Measurements from ENCODE around the gene CNNM4.
"Not testable (repeated sequence)": the region's sequence is repeated elsewhere in the genome, so short reads cannot be mapped to it uniquely, and the experiment has no call there.

The CNNM4 gene

GRCh38 chr2:96792772-96793749 is 32.4 kb downstream of the CNNM4 start:
- TF ChIP-seq FOXP2 (optimal IDR thresholded peaks at IDR 0.05; ENCODE audit: control extremely low read depth, extremely low read length, insufficient read depth) (no peak), POLR2AphosphoS5 (IDR thresholded peaks at IDR 0.05; ENCODE audit: borderline replicate concordance, low read depth, low read length) (no peak), EZH2 (IDR thresholded peaks at IDR 0.05) (no peak)
- DNase-seq (ENCODE audit: low read depth, low spot score), result no peak
- no peaks in the 10 kb centered on the region for H3K9me3 ChIP-seq (ENCODE audit: low read depth, low read length)
- no peak overlapping the region for H3K9ac ChIP-seq (ENCODE audit: insufficient read length)
- no peak overlapping the region for H3K4me3 ChIP-seq
- H3K27ac ChIP-seq, result no peak overlapping the region
- H3K36me3 ChIP-seq (ENCODE audit: insufficient read depth, low read length), result no peaks in the 10 kb centered on the region

GRCh38 chr2:96795076-96795475 is 34.4 kb downstream of the CNNM4 start:
- no peak for DNase-seq (ENCODE audit: low read depth, low spot score)
- no peak for TF ChIP-seq EZH2 (IDR thresholded peaks at IDR 0.05)
- TF ChIP-seq FOXP2 (optimal IDR thresholded peaks at IDR 0.05; ENCODE audit: control extremely low read depth, extremely low read length, insufficient read depth), result no peak
- no peak for TF ChIP-seq POLR2AphosphoS5 (IDR thresholded peaks at IDR 0.05; ENCODE audit: borderline replicate concordance, low read depth, low read length)
- H3K36me3 ChIP-seq (ENCODE audit: insufficient read depth, low read length), result no peaks in the 10 kb centered on the region
- H3K27ac ChIP-seq, result no peak overlapping the region
- no peaks in the 10 kb centered on the region for H3K9me3 ChIP-seq (ENCODE audit: low read depth, low read length)
- H3K9ac ChIP-seq (ENCODE audit: insufficient read length), result no peak overlapping the region
- no peak overlapping the region for H3K4me3 ChIP-seq

GRCh38 chr2:96796497-96796896 is 35.8 kb downstream of the CNNM4 start:
- H3K4me3 ChIP-seq; H3K36me3 ChIP-seq (ENCODE audit: insufficient read depth, low read length); H3K27ac ChIP-seq; DNase-seq (ENCODE audit: low read depth, low spot score); H3K9me3 ChIP-seq (ENCODE audit: low read depth, low read length); H3K9ac ChIP-seq (ENCODE audit: insufficient read length): not testable (repeated sequence)

- H3K9ac ChIP-seq (ENCODE audit: insufficient read length), result no peak overlapping the region
- TF ChIP-seq FOXP2 (optimal IDR thresholded peaks at IDR 0.05; ENCODE audit: control extremely low read depth, extremely low read length, insufficient read depth) (no peak), POLR2AphosphoS5 (IDR thresholded peaks at IDR 0.05; ENCODE audit: borderline replicate concordance, low read depth, low read length) (no peak), EZH2 (IDR thresholded peaks at IDR 0.05) (no peak)
- H3K36me3 ChIP-seq (ENCODE audit: insufficient read depth, low read length), result no peaks in the 10 kb centered on the region; the same call in 1 of the 2 replicates
- DNase-seq (ENCODE audit: low read depth, low spot score), result no peak
- no peak overlapping the region for H3K4me3 ChIP-seq
- no peak overlapping the region for H3K27ac ChIP-seq
- no peaks in the 10 kb centered on the region for H3K9me3 ChIP-seq (ENCODE audit: low read depth, low read length)
Observed at GRCh38 chr2:96797066-96797625, 36.4 kb downstream of the CNNM4 start.

- H3K9me3 ChIP-seq (ENCODE audit: low read depth, low read length), result no peaks in the 10 kb centered on the region
- no peak for TF ChIP-seq POLR2AphosphoS5 (IDR thresholded peaks at IDR 0.05; ENCODE audit: borderline replicate concordance, low read depth, low read length)
- no peak for TF ChIP-seq FOXP2 (optimal IDR thresholded peaks at IDR 0.05; ENCODE audit: control extremely low read depth, extremely low read length, insufficient read depth)
- TF ChIP-seq EZH2 (IDR thresholded peaks at IDR 0.05), result no peak
- no peak overlapping the region for H3K27ac ChIP-seq
- H3K9ac ChIP-seq (ENCODE audit: insufficient read length), result no peak overlapping the region
- H3K36me3 ChIP-seq (ENCODE audit: insufficient read depth, low read length), result no peaks in the 10 kb centered on the region; the same call in 1 of the 2 replicates
- H3K4me3 ChIP-seq, result no peak overlapping the region
- no peak for DNase-seq (ENCODE audit: low read depth, low spot score)
Observed at GRCh38 chr2:96798733-96799622, 38.3 kb downstream of the CNNM4 start.

GRCh38 chr2:96799623-96799935 is 38.9 kb downstream of the CNNM4 start:
- Histone ChIP-seq H3K9me3 (ENCODE audit: low read depth, low read length) (no peaks in the 10 kb centered on the region), H3K27ac (no peak overlapping the region), H3K9ac (ENCODE audit: insufficient read length) (no peak overlapping the region), H3K4me3 (no peak overlapping the region), H3K36me3 (ENCODE audit: insufficient read depth, low read length) (no peaks in the 10 kb centered on the region; the same call in 1 of the 2 replicates)
- TF ChIP-seq FOXP2 (optimal IDR thresholded peaks at IDR 0.05; ENCODE audit: control extremely low read depth, extremely low read length, insufficient read depth) (no peak), POLR2AphosphoS5 (IDR thresholded peaks at IDR 0.05; ENCODE audit: borderline replicate concordance, low read depth, low read length) (no peak), EZH2 (IDR thresholded peaks at IDR 0.05) (no peak)
- DNase-seq (ENCODE audit: low read depth, low spot score), result no peak

GRCh38 chr2:96800061-96801004 is 39.6 kb downstream of the CNNM4 start:
- Histone ChIP-seq H3K27ac (no peak overlapping the region), H3K36me3 (ENCODE audit: insufficient read depth, low read length) (no peaks in the 10 kb centered on the region; the same call in 1 of the 2 replicates), H3K9me3 (ENCODE audit: low read depth, low read length) (no peaks in the 10 kb centered on the region), H3K4me3 (no peak overlapping the region), H3K9ac (ENCODE audit: insufficient read length) (no peak overlapping the region)
- TF ChIP-seq POLR2AphosphoS5 (IDR thresholded peaks at IDR 0.05; ENCODE audit: borderline replicate concordance, low read depth, low read length) (no peak), FOXP2 (optimal IDR thresholded peaks at IDR 0.05; ENCODE audit: control extremely low read depth, extremely low read length, insufficient read depth) (no peak)
- no peak for DNase-seq (ENCODE audit: low read depth, low spot score)

All from SK-N-MC (cell line).